ENCODE data around the gene RNF5.

- TF ChIP-seq CTCF (IDR thresholded peaks at IDR 0.05; ENCODE audit: low read depth, low read length, poor library complexity, severe bottlenecking) (no peak), EZH2phosphoT487 (IDR thresholded peaks at IDR 0.05; ENCODE audit: borderline replicate concordance, low read length) (no peak)
Observed at GRCh38 chr6:32131439-32131948, 46.7 kb upstream of the RNF5 start.
